Measurements from ENCODE around the gene VAMP5. TPM values are rescaled to one million over a fixed set of nuclear protein-coding genes. Genes with fewer than 3 reads are reported as not detected.

The VAMP5 gene
- total RNA-seq, 1 donor from 2014 or later = 135 TPM

- no peak for DNase-seq (ENCODE audit: low read depth in 2 of 2)
Observed at GRCh38 chr2:85631316-85631715, 47.1 kb downstream of the VAMP5 start.

GRCh38 chr2:85635011-85635410, 50.8 kb downstream of the VAMP5 start:
- DNase-seq (ENCODE audit: low read depth in 2 of 2) = no peak

- DNase-seq (ENCODE audit: low read depth in 2 of 2) = peak in 1 of 2 donors; percentile 15
Observed at GRCh38 chr2:85635636-85636035, 51.4 kb downstream of the VAMP5 start.

GRCh38 chr2:85642725-85643124, 58.5 kb downstream of the VAMP5 start:
- DNase-seq (ENCODE audit: low read depth in 2 of 2) = no peak

Other genes starting within 250 kb of the VAMP5 start
- gene RETSAT, start 229.9 kb upstream of the VAMP5 start, total RNA-seq = 50.3 and 63.5 TPM in 2 replicates
- gene ELMOD3, start 229.7 kb upstream of the VAMP5 start, total RNA-seq = 6.1 and 10.1 TPM in 2 replicates
- 23.4 and 69.5 TPM in 2 replicates for gene CAPG, start 174.1 kb upstream of the VAMP5 start, total RNA-seq
- not detected in 2 replicates for gene SH2D6, start 165.7 kb upstream of the VAMP5 start, total RNA-seq
- gene MAT2A, start 45.3 kb upstream of the VAMP5 start, total RNA-seq = 74.1 and 108 TPM in 2 replicates
- gene GGCX, start 22.9 kb upstream of the VAMP5 start, total RNA-seq = 24.0 and 31.9 TPM in 2 replicates
- gene VAMP8, start 6.8 kb upstream of the VAMP5 start, total RNA-seq = 9.7 and 13.7 TPM in 2 replicates
- 212 and 226 TPM in 2 replicates for gene RNF181, start 11.3 kb downstream of the VAMP5 start, total RNA-seq
- gene TMEM150A, start 18.3 kb downstream of the VAMP5 start, total RNA-seq = 6.1 and 14.7 TPM in 2 replicates
- 14.8 and 23.8 TPM in 2 replicates for gene C2orf68, start 27.6 kb downstream of the VAMP5 start, total RNA-seq
- 29.6 and 29.9 TPM in 2 replicates for gene USP39, start 31.8 kb downstream of the VAMP5 start, total RNA-seq
- gene SFTPB, start 83.8 kb downstream of the VAMP5 start, total RNA-seq = not detected in 2 replicates
- gene GNLY, start 109.9 kb downstream of the VAMP5 start, total RNA-seq = not detected in 2 replicates
- gene ATOH8, start 169.6 kb downstream of the VAMP5 start, total RNA-seq = 9.8 and 44.6 TPM in 2 replicates